Tibial nerve (tissue), 4 donors: ENCODE data around the gene CCDC28A.

Experiments
- CTCF ChIP-seq, 5 experiments: fragments of 200-600 bp in 3 of 5; fragments of 450-650 bp in 2 of 5; sonication (generic) in 3 of 5; IDR thresholded peaks; one replicate each; pipeline ENCODE4 v1.5.1; 2016 to 2019; ENCODE audit warnings: antibody characterized with exemption in 5 of 5, mild to moderate bottlenecking in 3 of 5, moderate library complexity in 2 of 5
- EP300 ChIP-seq, 2 donors: sonication (generic); formaldehyde crosslinking; IDR thresholded peaks; one replicate each; pipeline ENCODE4 v1.6.1; 2017; ENCODE audit warnings: antibody characterized with exemption in 2 of 2, mild to moderate bottlenecking in 1 of 2
- POLR2A ChIP-seq, 2 donors: fragments of 450-650 bp; IDR thresholded peaks; one replicate each; pipeline ENCODE4 v1.6.1; 2017; ENCODE audit warnings: antibody characterized with exemption in 2 of 2, mild to moderate bottlenecking in 2 of 2, moderate library complexity in 2 of 2

- TF ChIP-seq CTCF (IDR thresholded peaks at IDR 0.05), result no peak
- no peak for TF ChIP-seq EP300 (IDR thresholded peaks at IDR 0.05)
- no peak for TF ChIP-seq POLR2A (IDR thresholded peaks at IDR 0.05)
Observed at GRCh38 chr6:138726066-138726756, 47.4 kb upstream of the CCDC28A start.
